SK-N-SH (cell line): ENCODE data around the gene GNAT2. TPM values are rescaled to one million over a fixed set of nuclear protein-coding genes. Genes with fewer than 3 reads are reported as not detected.
A peak's percentile ranks its signal among the peaks of the same experiment; 100 is the strongest.

ENCODE experiments used
- CTCF ChIA-PET: fragments of 300-600, 350-600 bp; formaldehyde crosslinking; extraction: SDS; loops from one replicate; lab custom pipeline; 2021; lab: Yijun Ruan, JAX
- POLR2A ChIA-PET: fragments of 350-600 bp; sonication (Branson Sonifier 250); formaldehyde crosslinking; extraction: SDS; loops from one replicate; lab custom pipeline; 2020; ENCODE audit warnings: antibody characterized with exemption, inconsistent platforms; lab: Yijun Ruan, JAX
- DNase-seq: peaks from one replicate; pipeline ENCODE4 v3.0.0; 2012
- H2AFZ ChIP-seq: fragments of 200-600 bp; sonication (generic); 2 replicates; pipeline ENCODE4 v1.8.1; 2016; ENCODE audit warnings: antibody characterized with exemption, mild to moderate bottlenecking, low read depth
- H3F3A ChIP-seq: fragments of 200-600 bp; sonication (generic); replicated peaks from 2 replicates; pipeline ENCODE3; 2016; ENCODE audit warnings: antibody characterized with exemption, mild to moderate bottlenecking; ENCODE audit not compliant: insufficient read depth
- H3K27ac ChIP-seq, 2 experiments: fragments of 200-500 bp in 1 of 2; fragments of 200-600 bp in 1 of 2; sonication (Bioruptor generic) in 1 of 2; sonication (generic), shearing (Covaris generic) in 1 of 2; 2 replicates each; pipeline versions ENCODE4 v1.5.1 to v1.6.1; 2014 to 2016; ENCODE audit warnings: low read depth in 2 of 2, inconsistent platforms in 1 of 2, low read length in 1 of 2, mild to moderate bottlenecking in 1 of 2, mixed read lengths in 1 of 2
- H3K27me3 ChIP-seq: fragments of 200-600 bp; sonication (generic), shearing (Covaris generic); 2 replicates; pipeline ENCODE4 v1.6.1; 2016; ENCODE audit warnings: mixed run types; ENCODE audit not compliant: insufficient read depth
- H3K36me3 ChIP-seq, 2 experiments: fragments of 200-500 bp in 1 of 2; fragments of 200-600 bp in 1 of 2; sonication (Bioruptor generic) in 1 of 2; sonication (generic) in 1 of 2; replicated peaks in 1 of 2; 2 replicates each; pipeline versions ENCODE3 to v1.5.1; 2014 to 2016; ENCODE audit warnings: low read length in 1 of 2, mild to moderate bottlenecking in 1 of 2; ENCODE audit not compliant: insufficient read depth in 2 of 2, control insufficient read depth in 1 of 2
- H3K4me1 ChIP-seq, 2 experiments: fragments of 200-500 bp in 1 of 2; fragments of 200-600 bp in 1 of 2; sonication (Bioruptor generic) in 1 of 2; sonication (generic), shearing (Covaris generic) in 1 of 2; 2 replicates each; pipeline versions ENCODE4 v1.5.1 to v1.6.1; 2014 to 2016; ENCODE audit warnings: low read depth in 1 of 2, low read length in 1 of 2, mixed run types in 1 of 2; ENCODE audit not compliant: insufficient read depth in 2 of 2, control insufficient read depth in 1 of 2
- H3K4me2 ChIP-seq: fragments of 200-600 bp; sonication (generic), shearing (Covaris generic); 2 replicates; pipeline ENCODE4 v1.6.1; 2017; ENCODE audit warnings: mixed run types
- H3K4me3 ChIP-seq, 2 experiments: fragments of 200-500 bp in 1 of 2; fragments of 200-600 bp in 1 of 2; sonication (Bioruptor generic) in 1 of 2; sonication (generic), shearing (Covaris generic) in 1 of 2; 2 replicates each; pipeline versions ENCODE4 v1.5.1 to v1.8.1; 2014 to 2016; ENCODE audit warnings: low read depth in 2 of 2, inconsistent platforms in 1 of 2, low read length in 1 of 2, mild to moderate bottlenecking in 1 of 2, mixed read lengths in 1 of 2, moderate library complexity in 1 of 2
- H3K79me2 ChIP-seq: fragments of 200-600 bp; sonication (generic); 2 replicates; pipeline ENCODE4 v1.8.1; 2017; ENCODE audit warnings: mild to moderate bottlenecking; ENCODE audit not compliant: insufficient read depth
- H3K9ac ChIP-seq: fragments of 200-600 bp; sonication (generic); 2 replicates; pipeline ENCODE4 v1.6.1; 2017; ENCODE audit warnings: mixed run types
- H3K9me2 ChIP-seq: fragments of 200-600 bp; sonication (generic); 2 replicates; pipeline ENCODE4 v1.6.1; 2017; ENCODE audit warnings: mixed run types
- H3K9me3 ChIP-seq: fragments of 200-600 bp; sonication (generic); 2 replicates; pipeline ENCODE4 v1.6.1; 2017; ENCODE audit warnings: mixed run types, mild to moderate bottlenecking, moderate library complexity
- H4K20me1 ChIP-seq: fragments of 200-600 bp; sonication (generic); 2 replicates; pipeline ENCODE4 v1.6.1; 2017; ENCODE audit warnings: mild to moderate bottlenecking, mixed run types; ENCODE audit not compliant: insufficient read depth
- ELF1 ChIP-seq: IDR thresholded peaks from 2 replicates; pipeline ENCODE4 v1.4.0; 2012
- EP300 ChIP-seq, 2 experiments: IDR thresholded peaks; 2 replicates each; pipeline versions ENCODE4 v1.4.0 to v1.6.1; 2012; ENCODE audit warnings: borderline replicate concordance in 1 of 2, low read depth in 1 of 2, low read length in 1 of 2
- FOXM1 ChIP-seq: IDR thresholded peaks from 2 replicates; pipeline ENCODE4 v1.4.0; 2012; ENCODE audit warnings: low read depth, mild to moderate bottlenecking
- MXI1 ChIP-seq: IDR thresholded peaks from 2 replicates; pipeline ENCODE4 v1.6.1; 2012; ENCODE audit warnings: mild to moderate bottlenecking, low read depth, low read length, improper control_type of control experiment
- REST ChIP-seq: IDR thresholded peaks from 2 replicates; pipeline ENCODE4 v1.6.1; 2012; ENCODE audit warnings: mild to moderate bottlenecking, low read depth, low read length, moderate library complexity
- TEAD4 ChIP-seq: IDR thresholded peaks from 2 replicates; pipeline ENCODE4 v1.4.0; 2012; ENCODE audit warnings: mild to moderate bottlenecking, borderline replicate concordance; ENCODE audit not compliant: insufficient read depth
- USF1 ChIP-seq: IDR thresholded peaks from 2 replicates; pipeline ENCODE4 v1.4.0; 2012; ENCODE audit warnings: low read depth, borderline replicate concordance
- ZBTB33 ChIP-seq: IDR thresholded peaks from 2 replicates; pipeline ENCODE4 v1.4.0; 2012; ENCODE audit warnings: low read depth, borderline replicate concordance
- WGBS: methylation state at CpG from one replicate; pipeline ENCODE4 v1.1.6; 2017; ENCODE audit warnings: low lambda C conversion rate; 5-methylcytosine and 5-hydroxymethylcytosine counted together
- polyA plus RNA-seq, 3 experiments: library from polyadenylated mRNA; depleted of rRNA; stranded (reverse); fragments of >200 nt; gene quantifications; 2 replicates each; pipeline ENCODE4 v1.2.3, GENCODE V29; 2012

The GNAT2 gene
- polyA plus RNA-seq, 1 of the 3 experiments (the other 2 are of a cell fraction), result 0.16 TPM

GRCh38 chr1:109620841-109621286 is 1.4 kb upstream of the GNAT2 start (continued):
- TF ChIP-seq REST, result no peak
- no peak for TF ChIP-seq ZBTB33
- TF ChIP-seq MXI1, result peak; percentile 88
- TF ChIP-seq FOXM1, result no peak
- peak; percentile 81 for TF ChIP-seq ELF1

- Histone ChIP-seq H3K27ac (peak overlapping the region; percentile 97 to 98), H3K27me3 (no peaks in the 10 kb centered on the region), H3K4me1 (peaks cover 28 to 60% of the 10 kb centered on the region in 2 experiments; a peak in 3 of 4 replicates), H3K36me3 (no peaks in the 10 kb centered on the region), H3K9me3 (no peaks in the 10 kb centered on the region), H2AFZ (peak overlapping the region; percentile 32; the same call in 1 of the 2 replicates), H3K4me2 (peak overlapping the region; percentile 97), H4K20me1 (peaks cover 44% of the 10 kb centered on the region), H3F3A (peaks cover 14% of the 10 kb centered on the region), H3K79me2 (peaks cover 57% of the 10 kb centered on the region), H3K9me2 (no peaks in the 10 kb centered on the region), H3K9ac (peak overlapping the region; percentile 99), H3K4me3 (peak overlapping the region; percentile 85 to 98)
- ChIA-PET CTCF (interaction anchor here (1.0 to 2.8 kb wide), 9 partner anchors 16 to 126 kb away, joined by 3 to 23 read pairs (median 5); partner anchors contain the start of genes CYB561D1 and GSTM4), POLR2A (interaction anchor here (0.7 to 2.3 kb wide), 6 partner anchors 11 to 122 kb away, joined by 3 to 22 read pairs (median 4); partner anchors contain the start of gene GNAI3)
- DNase-seq, result peak; percentile 77
- WGBS, result 0% methylated on average over 9 of the region's 9 CpGs
- TF ChIP-seq EP300 (IDR thresholded peaks at IDR 0.05; ENCODE audit: borderline replicate concordance in 1 of 2, low read depth in 1 of 2, low read length in 1 of 2) (no peak), TEAD4 (0 out of 2 replicates have a peak, but pooled peaks have one; percentile 16), USF1 (no peak)
These were observed 980 bp upstream of the GNAT2 start for GRCh38 chr1:109620401-109620791.
